Epidermal melanocyte (primary cell): ENCODE data around the gene BDNF.
A peak's percentile ranks its signal among the peaks of the same experiment; 100 is the strongest.
"Not testable (repeated sequence)": the region's sequence is repeated elsewhere in the genome, so short reads cannot be mapped to it uniquely, and the experiment has no call there.

Experiments
- DNase-seq: peaks from one replicate; pipeline ENCODE4 v3.0.0; 2011; ENCODE audit warnings: low spot score; ENCODE audit not compliant: insufficient read length

The BDNF gene

DNA sequence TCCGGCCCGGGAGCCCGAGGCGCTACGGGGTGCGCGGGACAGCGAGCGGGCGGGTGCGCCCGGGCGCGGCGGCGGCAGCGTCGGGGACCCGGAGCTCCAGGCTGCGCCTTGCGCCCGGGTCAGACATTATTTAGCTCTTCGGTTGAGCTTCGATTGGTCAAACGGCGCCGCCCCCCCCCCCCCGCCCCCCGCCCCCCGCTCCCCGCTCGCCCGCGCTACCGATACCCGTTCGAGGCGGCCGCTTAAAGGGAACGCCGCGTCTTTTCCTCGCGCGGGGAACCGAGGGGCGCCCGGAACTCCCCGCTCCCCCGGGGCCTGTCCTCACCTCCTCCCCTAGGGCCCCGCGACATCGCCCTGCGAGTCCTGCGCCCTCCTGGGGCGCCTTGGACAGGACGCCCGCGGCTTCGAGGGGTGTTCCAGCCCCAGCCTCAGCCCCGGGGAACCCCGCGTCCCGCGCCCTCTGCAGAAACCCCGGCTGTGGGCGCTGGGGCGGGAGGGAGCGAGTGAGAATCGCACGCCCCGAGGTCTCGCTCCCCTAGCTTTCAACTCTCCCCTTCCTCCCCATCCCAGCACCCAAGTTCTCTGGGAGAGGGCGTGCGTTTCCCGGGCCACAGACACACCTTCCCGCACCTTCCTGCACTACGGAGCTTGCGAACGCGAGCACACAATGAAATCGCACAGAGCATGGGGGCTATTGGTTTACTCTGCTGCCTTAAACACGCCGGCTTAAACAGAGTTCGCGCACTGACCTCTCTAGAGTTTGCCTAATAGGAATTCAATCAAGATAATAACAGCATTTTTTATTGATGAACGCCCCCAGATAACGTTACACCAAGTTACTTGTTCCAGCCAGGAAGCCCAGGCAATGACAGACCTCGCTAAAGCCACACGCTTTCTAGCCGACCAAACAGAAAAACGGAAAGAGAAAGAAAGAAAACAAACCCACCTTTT is at the start of gene BDNF:
Gene BDNF (minus strand): TSS at position 105 of the 951 bp plus-strand sequence. CDS start 41,891 bp downstream, outside the sequence.
- no peak for DNase-seq

DNA sequence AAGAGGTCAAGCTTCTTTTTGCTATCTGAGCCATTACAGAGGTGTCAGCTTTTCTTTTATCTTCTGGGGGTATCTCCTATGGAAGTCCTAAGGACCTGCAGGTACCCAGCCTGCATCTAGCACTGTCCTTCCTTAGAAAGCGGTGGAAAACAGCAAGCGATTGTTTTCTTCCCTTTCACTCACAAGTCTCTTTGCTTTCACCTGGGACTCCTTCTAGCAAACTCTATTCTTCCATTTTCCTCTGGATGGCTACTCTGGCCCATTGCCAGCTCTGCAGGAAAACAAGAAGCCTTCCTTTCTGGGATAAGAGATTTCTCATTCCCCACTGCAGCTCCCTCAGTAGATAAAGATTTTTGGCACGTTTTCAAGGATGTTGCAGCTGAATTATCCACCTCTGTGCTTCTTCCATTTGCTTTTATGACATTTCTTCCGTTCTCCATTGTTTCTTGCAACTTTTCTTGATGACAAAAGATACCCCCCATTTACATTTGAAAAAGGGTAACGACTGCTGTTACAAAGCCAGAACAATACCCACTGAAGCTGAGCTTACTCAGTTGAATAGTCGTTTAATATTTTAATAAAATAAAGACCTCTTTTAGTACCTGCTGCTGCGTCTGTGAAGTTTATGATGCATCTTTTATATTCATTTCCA is 40.2 kb upstream of the BDNF start:
- no peak for DNase-seq

DNA sequence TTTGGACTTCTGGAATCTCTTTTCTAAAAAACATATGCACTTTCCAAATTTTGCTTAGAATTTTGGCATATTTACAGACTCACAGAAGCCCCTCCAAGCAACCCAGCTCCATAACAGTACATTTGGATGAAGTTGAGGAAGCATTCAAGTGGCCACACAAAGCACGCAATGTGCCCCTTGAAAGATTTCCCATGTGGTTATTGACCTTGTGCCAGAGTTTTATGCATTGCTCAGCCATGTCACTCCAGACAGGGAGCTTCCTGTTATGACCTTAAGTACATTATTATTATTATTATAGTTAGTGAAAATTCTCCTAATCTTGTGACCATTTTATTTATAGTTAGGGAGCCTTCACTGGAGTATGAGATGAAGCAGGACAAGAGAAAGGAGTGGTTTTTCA is 35.0 kb upstream of the BDNF start:
- DNase-seq = no peak

DNA sequence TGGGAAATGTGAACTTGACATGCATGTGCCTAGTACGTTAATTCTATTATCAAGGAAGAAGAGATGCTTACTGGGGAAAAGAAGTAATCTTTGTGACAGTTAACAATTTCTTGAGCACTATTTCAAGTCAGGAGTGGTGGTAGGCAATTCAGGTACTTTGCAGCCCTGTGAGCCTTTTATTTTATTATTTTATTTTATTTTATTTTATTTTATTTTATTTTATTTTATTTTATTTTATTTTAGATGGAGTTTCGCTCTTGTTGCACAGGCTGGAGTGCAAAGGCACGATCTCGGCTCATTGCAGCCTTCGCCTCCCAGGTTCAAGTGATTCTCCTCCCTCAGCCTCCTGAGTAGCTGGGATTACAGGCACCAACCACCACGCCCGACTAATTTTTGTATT is 31.5 kb upstream of the BDNF start:
- not testable (repeated sequence) for DNase-seq

DNA sequence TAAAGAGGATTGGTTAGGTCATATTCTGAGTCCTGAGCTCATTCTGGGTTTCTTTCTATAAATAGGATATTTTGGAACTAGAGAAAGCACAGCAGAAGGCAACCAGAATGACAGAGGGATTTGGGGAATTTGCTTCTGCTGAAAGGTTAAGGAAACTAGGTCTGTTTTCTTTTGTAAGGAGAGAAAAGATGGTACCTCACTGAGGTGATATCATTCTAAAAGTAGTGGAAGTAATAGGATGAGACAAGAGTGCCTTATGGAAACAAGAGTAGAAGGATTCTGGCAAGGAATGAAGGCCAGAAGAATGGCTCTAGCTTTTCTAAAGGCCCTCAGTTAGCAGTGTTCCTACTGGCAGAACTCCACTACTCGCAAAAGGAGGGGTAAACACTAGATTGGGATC is 26.7 kb upstream of the BDNF start:
- no peak for DNase-seq

DNA sequence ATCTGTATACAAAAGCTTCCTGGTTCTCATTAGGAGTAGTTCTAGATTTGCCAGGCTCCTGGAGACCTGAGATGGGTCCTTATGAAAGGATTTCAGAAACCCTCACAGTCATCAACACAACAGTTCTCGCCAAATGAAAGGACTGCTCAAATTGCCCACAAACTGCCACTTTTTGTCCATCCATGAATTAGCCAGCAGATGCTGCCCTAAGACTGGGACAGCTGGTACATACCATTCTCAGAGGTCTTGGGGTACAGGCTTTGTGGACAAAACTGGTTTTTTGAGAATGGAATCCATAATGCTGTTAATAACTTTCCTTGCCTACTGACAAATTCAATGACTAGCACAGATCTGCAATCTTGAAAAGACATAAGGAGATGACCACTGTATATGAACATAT is 23.4 kb upstream of the BDNF start:
- no peak for DNase-seq

DNA sequence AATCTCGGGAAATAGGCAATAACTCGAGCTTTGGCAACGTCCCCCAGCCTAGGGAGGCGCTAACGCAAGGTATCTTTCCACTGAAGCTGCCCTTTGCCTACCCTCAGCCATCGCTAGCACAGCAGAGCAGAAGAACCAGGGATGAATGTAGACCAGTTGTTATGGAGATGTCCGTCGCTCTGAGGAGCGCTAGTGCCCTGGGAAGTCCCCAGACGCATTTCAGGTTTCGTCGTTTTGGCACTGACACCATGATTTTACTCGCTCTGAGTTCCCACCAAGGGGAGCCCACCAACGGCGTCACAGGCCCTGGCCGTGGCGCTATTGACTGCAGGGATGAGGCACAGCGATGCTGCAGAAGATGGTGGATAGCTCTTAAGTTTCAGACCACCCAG is 22.7 kb upstream of the BDNF start:
- DNase-seq = no peak

DNA sequence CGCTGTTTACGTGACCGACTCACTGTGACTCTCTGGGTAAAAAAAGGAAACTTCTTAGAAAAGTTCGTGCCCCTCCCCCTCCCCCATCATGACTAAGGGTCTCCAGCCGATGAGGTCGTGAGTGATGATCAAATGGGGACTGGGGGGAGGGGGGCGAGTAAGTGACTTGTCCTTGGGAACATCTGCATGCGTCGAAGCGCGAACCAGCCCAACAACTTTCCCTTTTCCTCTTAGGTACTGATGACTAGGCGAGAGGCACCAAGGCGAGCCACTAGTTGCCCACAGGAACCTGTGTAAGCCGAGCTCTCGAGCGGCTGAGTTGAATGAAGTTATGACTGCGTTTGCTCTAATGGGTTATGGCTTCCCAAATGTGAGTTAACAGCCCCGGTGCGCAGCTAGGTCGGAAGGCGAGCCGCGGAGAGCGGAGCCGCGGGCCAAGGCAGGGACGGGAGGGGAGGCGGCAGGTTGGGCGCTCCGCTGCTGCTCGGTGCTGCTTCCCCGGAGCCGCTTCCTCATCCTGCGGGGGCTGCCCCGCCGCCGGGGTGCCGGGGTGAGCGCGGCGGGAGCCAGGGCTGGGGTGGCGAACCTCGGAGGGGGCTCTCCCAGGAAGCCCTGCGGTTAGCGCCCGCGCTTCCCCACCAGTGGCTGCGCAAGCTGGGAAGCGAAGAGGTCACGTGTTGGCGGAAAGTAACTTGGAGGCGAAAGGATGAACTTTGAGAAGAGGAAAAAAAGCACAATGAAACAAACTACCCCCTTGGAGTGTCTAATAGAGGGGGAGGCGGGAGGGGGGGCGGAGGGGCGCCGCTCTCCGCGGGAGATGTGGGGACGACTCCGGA is 22.1 kb upstream of the BDNF start:
- DNase-seq = no peak

DNA sequence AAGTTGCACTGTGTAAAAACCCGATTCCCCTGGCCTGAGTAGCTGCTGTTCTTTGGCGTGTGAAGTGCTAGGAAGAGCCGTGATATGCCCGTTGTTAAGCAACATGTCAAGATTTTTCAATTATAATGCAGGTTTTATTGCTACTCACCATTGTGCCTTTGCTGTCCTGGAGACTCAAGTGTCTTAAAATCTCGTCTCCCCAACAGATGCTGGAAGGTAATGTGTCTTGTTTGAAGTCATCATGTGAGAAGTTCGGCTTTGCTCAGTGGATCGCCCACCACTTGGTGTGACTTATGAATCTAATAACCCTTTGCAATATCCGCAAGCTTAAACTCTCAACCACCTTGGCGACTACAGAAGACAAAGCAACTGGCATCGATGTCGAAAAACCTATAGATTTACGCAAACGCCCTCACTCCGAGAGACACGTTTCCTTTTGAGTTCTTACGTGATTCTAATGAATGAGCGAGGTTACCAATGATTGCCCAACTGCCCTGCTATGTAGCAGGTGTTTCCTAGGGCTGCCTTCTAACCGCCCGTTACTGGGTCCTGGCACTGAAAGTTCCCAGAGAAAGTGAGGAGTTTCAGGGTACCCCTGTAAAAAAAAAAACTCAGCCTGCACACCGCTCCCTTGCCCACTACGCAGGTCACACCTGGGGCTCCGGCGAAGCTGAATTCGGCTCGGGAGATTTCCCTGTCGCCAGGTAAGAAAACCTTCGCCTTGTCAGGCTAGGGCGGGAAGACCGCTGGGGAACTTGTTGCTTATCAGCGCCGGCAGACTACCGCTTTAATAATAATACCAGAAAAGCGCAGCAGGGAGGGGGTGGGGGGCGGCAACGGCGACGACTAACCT is 21.2 kb upstream of the BDNF start:
- no peak for DNase-seq

DNA sequence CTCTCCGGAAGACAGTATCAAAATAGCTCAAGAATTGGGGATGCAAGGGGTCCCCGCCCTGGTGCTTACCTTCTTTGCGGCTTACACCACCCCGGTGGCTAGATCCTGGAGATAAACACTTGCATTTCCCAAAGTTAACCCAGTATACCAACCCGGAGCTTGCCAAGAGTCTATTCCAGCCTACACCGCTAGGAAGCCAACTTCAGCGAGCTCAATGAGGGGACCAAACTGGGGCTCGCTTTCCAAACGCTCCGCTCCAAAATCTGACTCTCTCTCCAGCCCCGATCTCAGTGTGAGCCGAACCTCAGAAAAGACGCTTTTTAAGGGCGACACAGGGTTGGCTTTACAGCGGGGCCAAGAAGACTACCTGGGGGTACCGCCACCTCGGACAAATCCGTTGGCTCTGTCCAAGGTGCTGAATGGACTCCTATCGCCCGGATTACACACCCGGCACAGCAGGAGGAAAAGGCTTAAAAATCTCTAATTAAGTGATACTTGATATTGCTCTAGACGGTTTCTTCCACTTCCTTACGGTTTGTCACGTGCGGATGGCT is 20.1 kb upstream of the BDNF start:
- DNase-seq = no peak

DNA sequence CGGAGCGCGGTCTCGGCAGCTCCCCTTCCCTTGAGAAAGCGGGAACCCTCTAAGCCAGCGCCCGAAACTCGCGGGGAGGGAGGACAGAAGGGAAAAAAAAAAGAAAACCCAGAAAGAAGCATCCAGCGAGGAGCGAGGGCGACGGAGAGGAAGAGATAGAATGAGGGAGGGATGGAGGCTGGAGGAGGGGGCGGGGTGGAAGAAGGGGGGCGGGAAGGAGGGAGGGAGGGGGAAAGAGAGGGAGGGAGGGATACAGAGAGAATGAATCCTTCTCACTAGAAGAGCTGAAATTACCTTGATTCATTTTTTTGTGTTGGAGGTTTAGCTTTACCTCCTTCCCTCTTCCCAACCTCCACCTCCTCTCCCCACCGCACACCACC is 19.3 kb upstream of the BDNF start:
- no peak for DNase-seq

DNA sequence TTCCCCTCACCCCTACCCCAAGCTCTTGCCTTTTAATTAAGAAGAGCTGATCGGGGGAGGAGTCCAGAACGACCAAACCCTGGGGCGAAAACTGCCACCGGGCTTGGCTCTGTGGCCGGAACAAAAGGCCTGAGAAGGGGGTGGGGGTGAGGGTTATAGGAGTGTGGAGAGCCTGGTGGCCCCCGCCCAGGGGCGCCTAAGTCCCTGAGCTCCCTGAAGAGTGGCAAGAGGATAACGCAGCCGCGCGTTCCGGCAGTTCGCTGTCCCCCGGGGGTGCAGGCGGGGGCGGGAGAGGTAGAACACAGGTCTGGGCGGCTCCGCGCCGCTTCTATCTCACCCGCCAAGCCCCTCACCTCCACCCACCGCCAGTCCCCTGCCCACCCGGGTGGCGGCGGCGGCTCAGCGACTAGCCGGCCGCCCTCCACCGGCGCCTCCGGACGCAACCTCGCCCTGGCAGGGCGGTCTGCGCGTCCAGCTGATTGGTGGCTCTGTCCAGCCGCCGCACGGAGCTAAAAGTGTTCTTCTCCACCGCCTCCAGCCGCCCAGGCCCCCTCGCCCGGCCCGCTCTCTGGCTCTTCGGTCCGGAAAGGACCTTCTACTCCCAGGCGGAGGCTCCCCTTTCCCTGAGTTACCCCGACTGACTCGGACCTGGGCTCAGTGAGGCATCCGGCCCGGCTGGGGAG is 18.7 kb upstream of the BDNF start:
- DNase-seq = no peak

DNA sequence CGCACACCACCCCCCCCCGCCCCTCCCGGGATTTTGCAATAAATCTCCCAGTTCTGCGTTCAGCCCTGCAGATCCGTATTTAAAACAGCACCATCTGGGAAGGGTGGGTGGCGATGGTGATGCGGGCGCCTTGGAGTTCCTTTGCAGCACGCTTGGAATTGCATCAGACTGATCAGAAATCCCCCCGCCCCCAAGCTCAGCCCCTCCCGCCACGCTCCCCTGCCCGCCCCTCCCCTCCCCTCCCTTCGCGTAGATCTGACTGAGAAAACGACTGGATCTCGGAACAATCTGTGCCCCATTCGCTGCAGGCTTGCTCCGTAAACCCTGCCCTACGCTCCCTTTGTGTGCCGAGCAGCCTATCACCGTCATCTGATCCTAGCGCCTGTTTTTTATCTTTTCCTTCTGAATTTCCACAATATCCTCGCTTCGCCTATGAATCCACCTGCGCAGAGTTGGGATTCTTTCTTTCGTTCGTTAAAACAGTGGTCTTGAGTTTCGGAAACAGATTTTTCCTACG is 18.1 kb upstream of the BDNF start:
- DNase-seq = peak; percentile 66

DNA sequence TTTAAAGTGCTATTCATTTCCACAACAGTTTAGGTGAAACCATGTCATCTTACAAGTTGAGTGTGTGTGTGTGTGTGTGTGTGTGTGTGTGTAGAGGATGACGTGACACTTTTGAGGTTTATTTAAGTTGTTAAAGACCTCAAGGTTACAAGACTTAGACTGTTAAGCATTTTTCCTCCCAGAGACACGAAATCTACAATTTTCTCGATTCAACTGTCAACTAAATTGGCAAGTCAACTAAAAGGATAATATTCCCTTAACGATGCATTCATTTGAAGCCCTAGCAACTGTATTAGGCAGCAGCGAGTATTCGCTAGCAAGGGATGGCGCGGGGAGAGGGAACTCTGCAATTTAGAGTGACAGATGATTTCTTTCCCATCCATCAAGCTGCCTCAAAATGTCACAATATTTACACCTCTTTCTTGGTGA is 17.6 kb upstream of the BDNF start:
- DNase-seq = no peak

DNA sequence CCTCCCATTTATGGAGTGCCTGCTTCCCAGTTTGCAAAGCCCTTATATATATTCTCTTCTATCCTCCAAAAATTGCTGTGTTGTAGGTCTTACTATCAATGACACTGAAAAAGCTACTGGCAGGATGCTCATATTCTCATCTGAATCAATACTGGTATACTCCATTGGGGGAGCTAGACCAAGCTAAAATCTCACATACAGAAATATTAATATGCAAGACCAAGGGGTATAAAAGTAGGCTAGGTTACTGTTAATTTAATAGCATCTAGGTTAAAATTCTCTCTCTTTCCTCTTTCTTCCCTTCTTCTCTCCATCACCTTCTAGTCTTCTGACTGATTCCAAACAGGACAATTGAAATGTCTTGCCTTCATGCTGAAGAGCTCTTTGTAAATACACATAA is 17.1 kb upstream of the BDNF start:
- DNase-seq = no peak

DNA sequence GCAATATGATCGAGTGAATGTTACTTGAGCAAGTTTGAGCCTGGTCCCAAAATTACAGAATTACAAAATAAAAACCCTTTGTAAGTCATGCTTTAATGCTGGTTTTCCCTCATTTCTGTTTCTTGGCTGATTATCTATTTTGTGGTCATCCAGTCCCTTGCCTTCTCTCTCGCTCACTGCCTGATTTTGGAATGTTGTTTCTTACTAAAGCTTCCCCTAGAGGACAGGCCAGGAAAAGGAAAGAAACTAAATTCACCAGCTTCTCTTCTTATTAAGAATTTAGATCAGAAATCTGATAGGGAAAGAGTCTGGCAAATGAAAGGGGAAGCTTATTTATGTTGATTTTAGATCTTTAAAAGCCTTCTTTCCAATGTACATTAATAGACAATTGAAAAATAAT is 16.6 kb upstream of the BDNF start:
- DNase-seq = no peak

DNA sequence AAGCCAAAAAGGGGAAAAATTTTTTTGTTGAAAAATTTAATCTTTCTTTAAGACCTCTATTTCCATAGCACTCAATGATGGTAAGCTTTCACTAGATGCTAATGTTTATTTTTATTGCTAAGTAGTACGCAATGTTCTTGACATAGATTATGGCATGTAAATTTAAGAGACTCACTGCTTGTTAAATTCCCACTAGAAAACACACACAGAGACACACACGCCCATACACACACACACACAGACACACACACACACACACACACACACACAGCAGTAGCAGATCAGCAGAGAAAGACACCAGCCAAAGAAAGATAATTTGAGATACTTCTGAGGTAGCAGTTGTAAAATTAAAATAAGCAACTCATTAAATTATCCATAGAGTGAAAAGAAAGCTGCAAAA is 16.0 kb upstream of the BDNF start:
- DNase-seq = no peak

DNA sequence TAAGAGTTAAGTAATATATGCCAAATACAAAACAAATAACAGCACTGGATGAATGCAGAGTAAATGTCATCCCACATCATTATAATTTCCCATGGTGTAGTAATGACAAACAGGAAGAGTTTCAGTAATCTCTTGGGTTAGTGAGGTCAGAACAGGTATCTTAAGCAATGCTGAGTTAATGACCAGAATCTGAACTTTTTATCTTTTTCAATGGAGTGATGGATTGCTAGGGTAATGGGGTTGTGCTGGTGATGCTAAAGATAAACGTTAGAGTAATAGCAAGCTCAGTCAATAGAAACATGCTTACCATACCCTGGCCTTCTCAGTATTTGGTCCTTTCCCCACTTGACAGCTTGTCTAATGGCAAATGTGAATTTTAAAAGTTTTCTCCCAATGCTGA is 11.5 kb upstream of the BDNF start:
- DNase-seq = no peak

DNA sequence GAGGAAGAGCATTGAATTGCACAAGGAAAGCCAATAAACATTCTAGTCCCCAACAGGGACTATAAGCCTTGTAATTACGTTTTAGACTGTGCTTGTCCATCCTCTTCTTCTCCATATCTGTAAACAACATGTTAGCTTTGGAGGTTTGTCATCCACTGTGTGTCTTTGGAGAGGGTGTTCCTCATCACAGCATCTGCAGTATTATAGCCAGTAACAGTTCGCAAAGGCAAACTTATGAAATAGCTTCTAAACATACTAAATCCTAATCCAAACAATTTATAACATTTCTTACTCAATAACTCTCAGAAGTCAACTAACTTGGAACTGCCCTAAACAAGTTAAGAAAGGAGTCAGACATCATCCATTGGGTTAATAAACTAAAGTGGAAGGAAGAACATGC is 10.3 kb upstream of the BDNF start:
- no peak for DNase-seq

DNA sequence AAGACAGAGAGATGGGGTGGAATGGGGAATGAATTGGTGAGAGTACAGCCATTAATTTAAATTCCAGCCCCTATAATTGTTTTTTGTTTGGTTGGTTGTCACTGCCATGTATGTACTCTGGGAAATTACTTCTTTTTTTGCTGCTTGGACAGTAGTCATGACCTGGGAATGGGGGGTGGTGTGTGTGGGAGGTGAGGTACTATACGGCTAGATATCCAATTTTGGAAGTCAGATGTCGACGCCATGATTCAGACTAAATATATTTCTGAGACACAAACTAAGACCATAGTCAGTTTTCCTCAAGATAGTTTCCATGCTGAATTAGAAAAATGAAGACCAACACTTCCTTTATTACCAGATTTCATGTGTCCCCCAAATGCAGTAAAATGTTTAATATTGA is 7.4 kb upstream of the BDNF start:
- DNase-seq = no peak
